NK-92 (cell line): ENCODE results near the gene FBF1.
"Not testable (repeated sequence)": the region's sequence is repeated elsewhere in the genome, so short reads cannot be mapped to it uniquely, and the experiment has no call there.

Experiments used
- DNase-seq: peaks from one replicate; lab custom pipeline; 2025; ENCODE audit not compliant: unreplicated experiment; lab: John Stamatoyannopoulos, UW

Gene FBF1

GRCh38 chr17:75876938-75877751 lies 63.7 kb downstream of the FBF1 start:
- no peak for DNase-seq

DNA sequence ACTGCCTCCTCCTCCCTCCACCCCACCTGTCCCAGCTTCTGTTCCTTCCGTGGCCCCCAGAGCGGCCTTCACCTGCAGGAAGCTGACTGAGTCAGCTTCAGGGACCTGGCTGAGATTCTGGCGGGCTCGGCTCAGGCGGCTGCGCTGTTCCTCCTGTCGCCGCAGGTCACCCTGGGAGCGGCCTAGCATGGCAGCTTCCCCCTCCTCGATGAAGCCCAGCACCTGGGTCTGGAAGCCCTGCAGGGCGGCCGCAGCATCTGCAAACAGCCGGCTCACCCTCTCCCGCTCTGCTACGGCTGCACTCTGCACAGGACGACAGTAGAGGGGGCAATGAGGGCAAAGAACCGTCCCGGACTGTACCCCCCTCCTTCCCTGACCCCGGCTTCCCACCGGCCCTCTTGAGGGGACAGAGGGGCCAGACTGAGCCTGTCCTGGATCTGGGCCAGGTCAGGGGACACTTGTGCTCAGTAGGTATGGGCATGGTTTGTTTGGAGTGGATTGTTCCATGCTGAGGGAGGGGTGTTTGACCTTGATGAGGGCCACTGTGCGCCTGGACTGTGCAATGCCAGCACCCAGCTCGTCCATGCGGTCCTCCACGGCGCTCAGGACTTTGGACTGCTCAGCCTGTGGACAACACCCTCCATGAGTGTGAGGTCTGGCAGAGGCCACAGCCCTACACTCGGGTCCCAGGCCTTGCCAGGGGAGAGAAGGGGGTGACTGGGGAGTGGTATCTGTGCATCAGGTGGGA lies 64.5 kb downstream of the FBF1 start:
- DNase-seq, result no peak

DNA sequence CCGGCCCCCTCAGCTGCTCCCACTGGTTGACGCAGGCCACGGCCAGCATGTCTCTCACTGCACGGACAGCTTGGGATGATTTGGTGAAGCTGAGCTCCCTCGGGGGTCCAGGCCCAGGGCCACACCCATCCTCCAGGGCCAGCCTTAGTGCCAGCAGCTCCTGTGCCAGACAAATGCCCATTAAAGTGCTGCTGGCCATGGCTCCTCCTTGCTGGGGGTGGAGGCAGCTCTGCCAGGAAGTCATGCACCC lies 65.0 kb downstream of the FBF1 start:
- no peak for DNase-seq

DNA sequence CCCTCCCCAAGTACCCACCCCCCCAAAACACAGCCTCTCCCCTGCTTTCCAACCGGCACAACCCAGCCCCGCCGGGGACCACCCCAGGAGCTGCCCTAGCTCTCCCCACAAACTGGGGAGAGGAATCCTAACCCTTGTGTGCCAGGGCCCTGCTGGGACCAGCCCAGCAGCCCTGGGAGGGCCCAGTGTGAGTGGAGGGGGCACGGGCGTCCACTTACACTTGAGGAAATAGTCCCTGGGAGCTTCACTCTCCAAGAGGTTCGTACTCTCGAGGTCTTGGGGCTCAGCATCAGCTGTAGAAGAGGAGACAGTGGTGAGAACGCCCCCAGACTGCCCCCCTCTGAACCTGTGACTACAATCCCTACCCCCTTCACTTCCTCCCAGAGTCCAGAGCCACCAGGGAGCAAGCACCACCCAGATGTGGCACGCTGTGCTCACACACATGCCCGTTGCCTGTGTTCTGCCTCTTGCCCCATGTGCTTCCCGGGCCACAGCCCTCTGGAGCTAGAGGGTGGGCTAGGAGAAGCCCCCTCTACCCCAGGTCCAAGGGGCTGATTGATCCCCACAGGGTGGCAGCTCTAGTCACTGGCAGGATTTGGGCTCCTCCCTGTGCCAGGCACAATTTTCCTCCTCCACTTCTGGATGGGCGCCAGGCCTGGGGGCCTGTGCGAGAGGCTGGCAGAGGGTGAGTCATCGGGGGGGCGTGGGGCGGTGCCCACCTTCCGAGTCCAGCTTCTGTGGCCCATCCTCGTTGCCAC lies 65.5 kb downstream of the FBF1 start:
- no peak for DNase-seq

DNA sequence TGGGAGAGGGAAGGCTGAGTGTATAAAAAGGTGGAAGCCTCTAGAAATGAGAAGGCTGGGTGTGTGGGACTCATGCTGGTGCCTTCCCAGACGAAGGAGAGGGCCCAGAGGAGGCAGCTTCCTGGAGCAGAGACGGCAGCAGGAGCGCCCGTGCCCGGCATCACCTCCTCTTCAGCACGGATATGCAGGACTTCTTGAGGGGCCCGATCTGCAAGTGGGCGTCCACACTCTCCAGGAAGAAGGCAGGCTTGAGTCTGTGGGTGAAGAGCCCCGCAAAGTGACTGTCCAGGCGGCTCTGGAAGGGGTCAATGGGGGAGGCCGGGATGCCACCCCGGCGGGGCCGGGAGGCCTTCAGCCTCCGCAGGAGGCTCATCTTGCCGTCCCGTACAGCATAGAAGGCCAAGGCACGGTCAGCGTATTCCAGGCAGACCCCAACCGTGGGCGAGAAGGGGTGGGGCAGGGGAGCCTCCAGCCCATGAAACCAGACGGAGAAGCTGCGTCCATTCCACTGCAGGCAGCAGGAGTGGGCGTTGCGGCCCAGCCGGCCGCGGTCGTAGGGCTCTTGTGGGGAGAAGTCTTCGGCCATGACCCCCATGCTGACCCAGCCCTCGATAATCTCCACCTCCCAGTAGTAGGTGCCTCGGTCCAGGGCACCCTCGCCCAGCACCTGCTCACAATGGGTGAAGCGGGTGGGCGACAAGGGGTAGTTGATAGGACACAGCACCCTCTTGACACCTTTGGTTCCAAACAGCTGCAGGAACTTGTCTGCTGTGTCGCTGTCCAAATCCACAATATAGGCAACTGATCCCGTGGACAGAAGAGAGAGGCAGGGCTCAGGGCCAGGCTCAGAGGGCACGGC lies 66.3 kb downstream of the FBF1 start:
- DNase-seq, result no peak

DNA sequence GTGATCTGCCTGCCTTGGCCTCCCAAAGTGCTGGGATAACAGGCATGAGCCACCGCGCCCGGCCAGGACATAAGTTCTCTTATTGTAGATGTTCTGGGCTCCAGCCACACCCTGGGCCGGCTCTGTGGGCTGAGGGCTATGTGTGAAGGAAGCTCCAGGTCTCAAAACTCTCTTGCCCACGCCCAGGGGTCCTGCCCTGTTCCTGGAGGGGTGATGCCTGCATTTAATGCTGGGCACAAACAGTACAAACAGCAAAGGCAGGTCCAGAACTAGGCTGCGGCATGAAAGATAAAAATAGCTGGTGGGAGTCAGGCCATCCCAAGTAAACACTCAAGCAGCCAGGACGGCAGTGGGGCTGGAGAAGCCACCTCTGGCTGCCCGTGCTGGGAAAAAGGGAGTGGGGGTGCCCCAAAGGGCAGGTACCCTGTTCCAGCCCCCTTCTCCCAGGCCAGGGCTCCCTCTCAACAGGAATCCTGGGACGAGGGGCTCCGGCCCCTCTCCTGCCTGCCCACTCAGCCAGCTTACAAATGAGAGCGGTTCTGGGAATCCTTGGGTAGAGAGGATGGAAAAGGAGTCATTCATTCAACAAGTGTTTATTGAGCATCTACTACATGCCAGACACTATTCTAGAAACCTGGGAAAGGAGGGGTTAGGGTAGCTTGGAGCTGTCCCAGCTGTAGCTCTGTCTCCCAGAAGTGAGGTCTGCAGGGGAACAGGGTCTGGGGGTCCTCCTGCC lies 67.1 kb downstream of the FBF1 start:
- no peak for DNase-seq

DNA sequence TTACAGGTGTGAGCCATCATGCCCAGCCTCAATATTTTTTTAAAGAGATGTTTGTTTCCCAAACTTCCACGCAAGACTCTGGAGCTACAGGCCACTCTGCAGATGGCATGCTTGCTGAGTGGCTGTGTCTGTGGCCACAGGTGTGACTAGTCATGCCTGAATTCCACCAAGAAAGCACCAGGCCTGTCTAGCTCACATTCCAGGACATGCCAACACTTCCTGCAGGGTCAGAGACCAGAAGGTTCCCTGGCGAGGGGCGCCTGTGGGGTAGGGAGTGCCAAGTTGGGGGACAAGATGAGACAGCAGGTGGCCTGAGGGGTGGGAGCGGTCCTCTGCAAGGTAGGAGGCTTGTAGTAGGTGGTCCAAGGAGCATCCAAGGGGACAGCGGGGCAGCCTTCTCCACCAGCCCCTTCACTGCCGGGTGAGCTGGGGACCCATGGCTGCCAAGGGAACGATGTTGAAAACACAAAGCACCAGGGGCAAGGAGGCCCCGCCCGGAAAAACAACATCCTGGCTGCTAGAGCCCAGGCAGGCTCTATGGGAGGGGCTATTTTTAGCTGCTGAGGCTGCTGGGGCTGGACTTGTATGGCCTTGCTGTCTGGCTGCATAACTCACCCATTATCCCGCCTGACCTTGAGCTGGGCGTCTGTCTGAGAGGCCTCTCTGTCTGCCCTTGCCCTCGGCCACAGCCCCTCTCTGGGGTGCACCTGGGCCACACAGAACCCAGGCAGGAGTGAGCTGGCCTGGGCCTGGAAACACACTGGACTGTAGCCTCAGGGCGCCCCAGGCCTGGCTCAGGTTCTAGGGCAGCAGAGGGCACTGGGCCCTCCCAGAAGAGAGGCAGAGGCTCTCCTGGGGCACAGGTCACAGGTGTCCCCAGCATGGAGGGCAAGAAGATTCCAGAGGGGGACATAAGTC lies 68.1 kb downstream of the FBF1 start:
- DNase-seq, result no peak

DNA sequence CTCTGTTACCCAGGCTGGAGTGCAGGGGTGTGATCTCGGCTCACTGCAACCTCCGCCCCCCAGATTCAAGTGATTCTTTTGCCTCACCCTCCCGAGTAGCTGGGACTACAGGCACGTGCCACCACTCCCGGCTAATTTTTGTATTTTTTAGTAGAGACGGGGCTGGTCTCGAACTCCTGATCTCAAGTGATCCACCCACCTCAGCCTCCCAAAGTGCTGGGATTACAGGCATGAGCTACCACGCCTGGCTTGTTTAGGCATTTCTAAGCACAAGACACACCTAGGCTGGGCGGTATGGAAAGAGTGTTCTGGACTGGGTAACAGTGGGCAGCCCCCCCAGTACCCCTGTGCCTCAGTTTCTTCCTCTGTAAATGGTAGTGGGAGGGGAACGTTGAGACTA lies 70.6 kb downstream of the FBF1 start:
- not testable (repeated sequence) for DNase-seq

- DNase-seq, result no peak
Measured at GRCh38 chr17:75869282-75870141, 71.3 kb downstream of the FBF1 start.

- not testable (repeated sequence) for DNase-seq
Measured at GRCh38 chr17:75868730-75869281, 72.0 kb downstream of the FBF1 start.

DNA sequence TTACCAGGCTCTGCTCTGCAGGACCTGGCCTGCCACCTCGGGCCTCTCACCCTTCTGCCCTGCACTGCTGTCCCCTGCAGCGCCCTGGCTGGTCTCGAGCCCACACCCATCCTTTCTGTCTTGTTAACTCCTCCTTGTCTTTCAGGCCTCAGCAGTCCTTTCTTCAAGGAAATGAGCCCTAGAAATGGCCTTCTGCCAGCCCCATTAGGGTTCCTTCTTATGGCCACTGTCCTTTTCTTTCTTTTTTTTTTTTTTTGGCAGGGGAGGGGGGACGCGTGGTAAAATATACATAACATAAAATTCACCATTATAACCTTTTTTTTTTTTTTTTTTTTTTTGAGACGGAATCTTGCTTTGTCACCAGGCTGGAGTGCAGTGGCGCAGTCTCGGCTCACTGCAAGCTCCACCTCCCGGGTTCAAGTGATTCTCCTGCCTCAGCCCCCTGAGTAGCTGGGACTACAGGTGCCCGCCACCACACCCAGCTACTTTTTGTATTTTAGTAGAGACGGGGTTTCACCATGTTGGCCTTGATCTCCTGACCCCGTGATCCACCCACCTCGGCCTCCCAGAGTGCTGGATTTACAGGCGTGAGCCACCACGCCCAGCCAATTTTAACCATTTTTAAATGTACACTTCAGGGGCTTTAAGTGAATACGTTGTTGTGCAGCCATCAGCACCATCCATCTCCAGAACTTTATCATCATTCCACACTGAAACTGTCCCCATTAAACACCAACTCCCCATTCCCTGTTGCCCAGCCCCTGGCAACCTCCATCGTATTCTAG lies 75.2 kb downstream of the FBF1 start:
- DNase-seq, result not testable (repeated sequence)

GRCh38 chr17:75864887-75865286 lies 76.0 kb downstream of the FBF1 start:
- DNase-seq, result not testable (repeated sequence)

GRCh38 chr17:75864448-75864871 lies 76.4 kb downstream of the FBF1 start:
- DNase-seq, result no peak

DNA sequence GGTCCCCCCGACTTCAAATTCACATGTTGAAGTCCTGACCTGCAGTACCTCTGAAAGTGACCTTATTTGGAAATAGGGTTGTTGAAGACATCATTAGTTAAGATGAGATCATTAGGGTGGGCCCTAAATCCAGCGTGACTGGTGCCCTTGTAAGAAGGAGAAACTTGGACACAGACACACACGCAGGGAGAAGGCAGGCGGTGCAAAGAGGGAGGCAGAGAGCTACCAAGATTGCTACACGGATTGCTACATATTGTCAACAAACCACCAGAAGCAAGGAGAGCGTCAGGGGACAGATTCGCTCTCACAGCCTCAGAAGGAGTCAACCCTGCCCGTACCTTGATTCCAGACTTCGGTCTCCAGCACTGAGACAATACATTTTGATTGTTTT lies 78.9 kb downstream of the FBF1 start:
- no peak for DNase-seq
